Activated CD8-positive, alpha-beta memory T cell treated with anti-CD3 and anti-CD28 coated beads, Interleukin-2, amount 50 U/mL, for 4 hours (primary cell): ENCODE data around the gene ACOT12.
"Not testable (repeated sequence)": the region's sequence is repeated elsewhere in the genome, so short reads cannot be mapped to it uniquely, and the experiment has no call there.

Source experiments
- DNase-seq: peaks from one replicate; pipeline ENCODE4 v3.0.0-alpha.2; 2020

The ACOT12 gene

DNA sequence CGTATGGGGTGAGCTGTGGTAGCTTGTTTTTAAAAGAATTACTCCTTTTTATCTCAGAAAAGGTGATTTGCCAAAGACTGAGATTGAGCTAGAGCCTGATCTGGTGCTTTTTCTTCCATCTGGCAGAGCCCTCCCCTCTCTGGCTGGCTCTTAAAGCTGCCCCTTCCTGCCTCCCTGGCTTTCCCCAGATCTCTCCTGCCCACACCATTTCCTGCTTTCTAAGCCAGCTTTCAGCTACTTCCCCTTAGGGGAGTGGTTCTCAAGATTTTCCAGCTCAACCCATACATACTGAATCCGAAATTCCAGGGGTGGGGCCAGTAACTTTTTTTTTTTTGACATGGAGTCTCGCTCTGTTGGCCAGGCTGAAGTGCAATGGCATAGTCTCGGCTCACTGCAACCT lies 4.8 kb upstream of the ACOT12 start:
- no peak for DNase-seq

- DNase-seq: no peak
These were observed 3.2 kb upstream of the ACOT12 start for GRCh38 chr5:81397176-81397575.

DNA sequence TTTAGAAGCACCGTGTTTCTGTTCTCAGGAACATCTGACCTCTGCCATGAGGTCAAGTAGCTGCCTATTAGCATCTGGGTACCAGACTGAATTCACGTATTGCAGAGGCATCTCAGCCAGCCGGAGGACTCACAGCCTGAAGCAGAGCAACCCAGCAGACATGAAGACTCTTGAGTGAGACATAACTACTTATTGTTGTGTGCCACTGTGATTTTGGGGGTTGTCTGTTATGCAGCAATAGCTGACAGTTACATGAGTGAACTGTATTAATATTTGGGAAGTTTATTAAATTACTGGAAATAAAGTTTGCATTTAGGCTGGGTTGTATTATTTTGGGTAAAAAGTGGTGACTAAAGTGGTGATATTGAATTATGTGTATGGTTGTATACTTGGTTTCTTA lies 1.3 kb upstream of the ACOT12 start:
- no peak for DNase-seq

DNA sequence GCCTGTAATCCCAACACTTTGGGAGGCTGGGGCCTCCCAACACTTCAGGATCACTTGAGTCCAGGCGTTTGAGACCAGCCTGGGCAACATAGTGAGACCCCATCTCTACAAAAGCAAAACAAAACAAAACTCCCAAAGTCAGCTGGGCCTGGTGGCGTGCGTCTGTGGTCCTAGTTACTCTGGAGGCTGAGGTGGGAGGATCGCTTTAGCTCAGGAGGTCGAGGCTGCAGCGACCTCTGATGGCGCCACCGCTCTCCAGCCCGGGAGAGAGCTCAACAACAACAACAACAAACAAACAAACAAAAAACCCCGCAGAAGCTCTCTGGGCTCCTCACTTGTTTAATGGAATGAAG lies 528 bp downstream of the ACOT12 start:
- DNase-seq: no peak

DNA sequence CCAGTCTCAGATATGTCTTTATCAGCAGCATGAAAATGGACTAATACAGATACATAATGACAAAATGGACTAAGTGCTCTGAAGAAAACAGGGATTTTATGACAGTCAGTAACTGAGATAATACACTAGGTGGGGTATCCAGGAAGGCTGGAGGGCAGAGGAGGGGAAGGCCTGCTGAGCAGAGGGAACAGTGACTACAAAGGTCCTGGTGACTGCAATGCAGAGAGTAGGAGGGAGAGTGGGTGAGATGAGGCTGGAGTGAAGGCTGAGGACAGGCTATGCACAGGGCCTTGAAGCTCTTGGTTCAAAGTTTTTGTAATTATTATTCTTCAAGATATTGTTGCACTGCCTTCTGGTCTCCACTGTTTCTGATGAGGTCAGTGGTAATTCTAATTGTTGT lies 4.9 kb downstream of the ACOT12 start:
- DNase-seq: no peak

DNA sequence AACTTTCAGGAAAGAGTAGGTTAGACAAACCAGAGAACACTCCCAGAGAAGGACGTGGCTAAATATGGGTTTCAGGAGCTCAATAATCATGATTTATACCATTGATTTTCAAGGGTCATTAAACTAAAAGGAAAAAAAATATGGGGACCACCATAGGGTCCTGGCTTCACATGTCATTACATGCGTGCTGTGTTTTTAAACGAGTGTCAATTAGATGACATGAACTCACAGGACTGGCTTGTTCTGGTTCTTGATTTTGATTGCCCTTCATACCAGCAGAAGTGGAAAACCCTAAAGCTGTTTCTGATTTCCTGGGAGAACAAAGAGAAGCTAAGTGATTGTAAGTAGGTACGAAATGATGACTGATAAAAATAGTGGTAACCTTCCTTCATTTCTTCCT lies 5.8 kb downstream of the ACOT12 start:
- no peak for DNase-seq

- no peak for DNase-seq
These were observed 10.1 kb downstream of the ACOT12 start for GRCh38 chr5:81383867-81384266.

GRCh38 chr5:81371354-81371876 lies 22.5 kb downstream of the ACOT12 start:
- DNase-seq: no peak

DNA sequence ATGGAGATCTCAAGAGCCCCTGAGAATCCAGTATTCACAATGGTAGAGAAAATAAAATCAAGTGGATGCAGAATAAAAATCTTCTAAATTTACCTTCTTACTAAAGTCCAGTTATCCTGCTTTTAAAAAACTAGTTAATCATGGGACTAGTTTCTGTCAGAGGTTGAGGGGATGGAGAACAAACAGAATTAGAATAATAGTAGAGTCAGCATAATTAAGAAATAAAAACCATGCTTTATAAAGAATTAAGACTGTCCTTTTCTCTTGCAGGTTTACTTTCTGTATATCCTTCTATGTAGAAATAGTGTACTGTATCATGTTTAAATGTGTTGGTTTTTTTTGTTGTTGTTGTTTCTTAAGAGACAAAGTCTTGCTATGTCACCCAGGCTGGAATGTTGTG lies 23.0 kb downstream of the ACOT12 start:
- DNase-seq: no peak

DNA sequence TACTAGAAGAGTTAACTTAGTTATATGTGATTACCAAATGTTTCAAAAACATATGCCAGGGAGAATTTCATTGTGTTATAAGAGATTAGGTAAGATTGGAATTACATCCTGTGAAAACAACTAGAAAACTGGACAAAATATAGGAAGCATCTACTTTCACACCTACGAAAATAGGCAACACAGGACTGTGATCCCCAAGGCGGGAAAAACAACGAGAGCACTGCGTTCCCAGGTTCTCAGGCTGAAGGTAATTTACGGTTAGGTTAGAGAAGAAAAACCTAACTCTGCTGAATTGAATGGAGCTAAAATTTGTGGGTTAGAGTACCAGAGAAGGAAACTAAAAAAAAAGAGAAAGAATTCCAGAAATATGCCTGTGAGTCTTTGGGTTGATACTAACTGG lies 28.4 kb downstream of the ACOT12 start:
- DNase-seq: no peak

DNA sequence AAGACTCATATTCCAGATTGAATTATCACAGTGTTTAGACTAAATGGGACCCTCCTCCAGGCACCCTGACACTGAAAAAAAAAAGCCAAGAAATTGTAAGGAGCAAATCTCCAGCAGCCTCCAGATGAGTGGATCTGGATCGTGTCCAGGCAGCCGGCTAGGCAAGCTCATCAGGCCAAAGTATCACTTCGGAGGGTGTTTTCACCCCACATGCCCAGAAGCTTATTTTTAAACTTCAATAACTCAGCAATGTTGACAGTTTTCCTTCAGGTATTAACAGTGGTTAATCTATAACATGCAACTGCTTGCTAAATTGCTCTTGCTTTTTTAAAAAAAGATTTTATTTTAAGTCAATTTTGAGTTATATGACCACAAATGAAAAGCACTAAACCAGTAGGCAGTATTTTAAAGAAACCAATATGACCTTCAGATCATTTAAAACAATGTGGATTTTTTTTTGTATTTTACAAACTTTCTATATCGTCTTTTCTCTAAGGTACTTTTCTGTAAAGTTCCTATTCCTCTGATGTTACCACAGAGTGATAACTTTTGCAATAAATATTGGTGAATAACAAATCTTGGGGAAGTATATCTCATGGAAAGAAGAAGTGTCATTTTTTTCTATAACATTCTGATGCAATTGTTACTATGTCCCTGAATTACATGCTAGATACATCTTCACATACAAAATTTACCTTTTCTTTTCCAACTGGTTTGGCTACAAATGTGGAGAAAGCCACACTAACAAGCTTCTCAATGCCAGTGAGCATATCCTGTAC lies 30.7 kb downstream of the ACOT12 start:
- no peak for DNase-seq

DNA sequence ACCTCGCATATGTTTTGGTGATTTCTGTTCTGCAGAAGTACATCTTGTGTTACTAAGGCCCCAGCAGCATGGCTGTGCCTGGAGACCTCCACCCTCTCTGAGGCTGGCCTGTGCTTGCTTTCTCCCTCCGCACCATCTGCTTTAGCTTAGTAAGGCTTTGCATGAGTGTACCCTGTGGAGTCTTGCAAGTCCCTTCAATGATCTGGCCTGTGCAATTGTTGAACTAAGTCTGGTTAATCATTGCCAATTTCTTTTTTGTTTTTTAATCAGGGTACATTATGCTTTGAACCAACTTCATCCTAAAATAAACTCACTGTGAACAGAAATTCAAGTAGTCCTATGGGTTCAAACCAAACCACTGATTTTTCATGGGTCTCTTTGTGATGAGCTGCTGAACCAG lies 32.3 kb downstream of the ACOT12 start:
- no peak for DNase-seq

GRCh38 chr5:81360640-81361039 lies 33.3 kb downstream of the ACOT12 start:
- no peak for DNase-seq

GRCh38 chr5:81359881-81360280 lies 34.1 kb downstream of the ACOT12 start:
- no peak for DNase-seq

DNA sequence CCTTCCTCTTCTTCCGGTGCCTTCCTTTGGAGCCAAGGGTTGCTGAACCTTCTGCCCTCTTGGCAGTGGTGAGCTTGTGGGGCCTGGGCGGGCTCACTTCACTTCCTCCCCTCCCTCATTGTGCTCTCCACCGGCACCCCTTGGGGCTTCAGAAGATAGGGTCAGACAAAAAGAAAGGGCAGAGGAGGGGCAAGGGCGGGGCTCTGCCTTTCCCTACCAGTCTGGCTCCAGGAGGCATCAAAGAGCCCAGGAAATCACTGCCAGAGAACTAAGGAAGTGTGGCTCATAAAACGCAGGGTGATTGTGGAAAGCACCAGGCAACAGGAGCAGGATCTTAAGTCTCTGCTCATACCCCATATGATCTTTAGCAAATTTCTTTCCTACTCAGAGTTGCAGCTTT lies 34.8 kb downstream of the ACOT12 start:
- DNase-seq: no peak

GRCh38 chr5:81355291-81356251 lies 38.4 kb downstream of the ACOT12 start:
- no peak for DNase-seq

GRCh38 chr5:81354093-81354492 lies 39.8 kb downstream of the ACOT12 start:
- DNase-seq: no peak

DNA sequence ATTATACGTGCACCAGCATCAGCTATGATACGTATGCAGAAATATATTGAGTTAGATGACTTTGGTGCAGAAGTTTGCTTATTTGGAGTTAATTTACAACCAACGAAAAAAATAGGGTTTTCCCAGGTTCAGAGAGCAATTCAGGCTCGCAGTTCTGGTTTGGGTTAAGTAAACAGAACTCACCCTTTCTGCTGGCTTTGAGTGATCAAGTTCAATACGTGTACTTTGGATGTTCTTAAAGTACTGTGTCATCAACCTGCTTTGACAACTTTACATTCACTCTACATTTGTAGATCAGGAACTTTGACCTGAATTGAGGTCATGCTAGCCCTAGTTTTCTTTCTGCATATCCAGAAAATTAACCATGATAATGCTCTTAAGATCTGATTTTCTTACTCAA lies 40.7 kb downstream of the ACOT12 start:
- no peak for DNase-seq

DNA sequence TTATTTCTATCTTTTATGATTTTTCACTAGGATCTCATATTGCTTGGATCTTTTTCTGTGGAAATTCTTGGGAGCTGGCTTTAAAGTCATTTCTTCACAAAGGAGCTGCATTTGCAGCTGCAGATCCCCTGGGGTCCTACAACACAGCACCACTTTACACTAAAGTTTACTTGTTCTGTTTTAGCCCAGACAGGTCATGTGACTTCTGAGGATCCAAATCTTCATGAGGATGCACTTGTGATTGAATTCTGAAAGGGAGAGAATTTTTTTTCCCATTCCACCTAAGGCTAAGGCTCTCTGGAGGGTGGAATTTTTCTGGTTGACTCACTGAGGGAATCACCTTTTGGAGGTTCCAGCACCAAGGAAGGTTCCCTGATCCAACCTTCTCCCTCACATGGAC lies 43.4 kb downstream of the ACOT12 start:
- no peak for DNase-seq

- DNase-seq: no peak
These were observed 44.8 kb downstream of the ACOT12 start for GRCh38 chr5:81349161-81349560.

DNA sequence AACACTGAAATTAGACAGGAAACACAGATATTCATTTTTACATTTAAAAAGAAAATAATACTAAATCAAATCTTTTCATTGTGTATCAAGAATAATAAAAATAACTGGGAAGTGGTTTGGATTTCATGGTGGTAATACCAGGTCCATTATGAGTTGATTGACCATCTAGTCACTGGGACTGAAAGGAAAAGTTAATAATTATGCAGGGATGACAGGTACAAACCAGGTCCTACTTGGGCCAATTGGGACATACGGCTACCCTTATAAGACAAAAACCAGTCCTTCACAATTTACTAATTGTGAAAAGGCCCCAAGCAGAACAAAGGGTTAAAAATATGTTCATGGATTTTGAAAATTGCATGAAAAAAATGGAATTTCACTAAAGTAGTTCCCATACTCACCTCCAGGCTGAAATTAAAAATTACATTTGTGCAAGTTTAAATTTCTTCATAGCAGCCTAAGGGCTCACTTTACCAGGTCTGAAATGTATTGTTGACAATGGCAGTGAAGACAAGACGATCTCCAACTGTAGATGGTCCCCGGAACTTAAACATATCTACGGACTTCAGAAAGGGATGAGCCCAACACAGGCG lies 48.4 kb downstream of the ACOT12 start:
- DNase-seq: no peak

DNA sequence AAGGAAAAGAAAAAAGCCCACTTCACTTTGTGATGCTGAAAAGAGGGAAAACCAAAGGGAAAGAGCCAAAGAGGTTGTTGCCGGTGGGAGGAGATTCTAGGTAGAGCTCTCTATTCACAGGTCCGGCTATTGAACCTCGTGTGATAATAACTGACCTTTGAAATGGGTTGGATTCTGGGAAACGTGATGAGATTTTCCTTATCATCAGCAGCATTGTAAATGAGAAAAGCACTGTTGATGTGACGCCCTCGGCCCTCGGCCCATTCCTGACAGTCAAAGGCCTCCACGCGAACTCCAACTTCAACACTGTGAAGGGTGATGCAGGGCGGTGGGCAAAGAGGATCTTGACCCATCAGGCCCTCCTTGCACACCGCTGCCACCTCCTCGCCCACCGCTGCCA lies 49.2 kb downstream of the ACOT12 start:
- DNase-seq: no peak

DNA sequence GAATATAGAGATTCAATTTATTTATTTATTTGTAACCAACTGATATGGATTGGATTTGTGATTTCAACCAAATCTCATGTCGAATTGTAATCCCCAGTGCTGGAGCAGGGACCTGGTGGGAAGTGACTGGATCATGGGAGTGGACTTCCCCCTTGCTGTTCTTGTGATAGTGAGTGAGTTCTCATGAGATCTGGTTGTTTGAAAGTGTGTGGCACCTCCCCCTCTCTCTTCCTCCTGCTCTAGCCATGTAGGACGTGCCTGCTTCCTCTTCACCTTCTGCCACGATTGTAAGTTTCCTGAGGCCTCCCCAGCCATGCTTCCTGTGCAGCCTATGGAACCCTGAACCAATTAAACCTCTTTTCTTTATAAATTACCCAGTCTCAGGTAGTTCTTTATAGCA lies 55.7 kb downstream of the ACOT12 start:
- DNase-seq: not testable (repeated sequence)

DNA sequence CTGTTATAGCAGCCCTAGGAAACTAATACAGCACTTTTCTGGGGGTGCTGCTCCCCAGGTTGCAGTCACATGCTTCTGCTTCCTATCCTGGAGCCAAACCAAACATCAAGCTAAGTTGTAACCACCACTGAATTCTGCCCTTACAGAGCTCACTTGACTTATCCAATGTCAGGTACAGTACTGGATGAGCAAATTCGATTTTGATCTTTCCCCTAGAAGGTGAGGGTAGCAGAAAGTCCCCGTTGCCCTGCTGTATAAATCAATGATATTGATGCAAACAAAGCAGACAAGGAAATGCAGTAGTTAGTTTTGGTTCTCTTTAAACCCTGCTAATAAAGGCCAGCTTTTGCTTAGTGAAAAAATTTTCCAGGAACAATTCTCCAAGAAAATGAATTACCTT lies 56.1 kb downstream of the ACOT12 start:
- no peak for DNase-seq
